ENCODE measurements around the gene PPP1R1B.

The PPP1R1B gene

GRCh38 chr17:39660397-39661385, 33.9 kb downstream of the PPP1R1B start:
- no peaks in the 10 kb centered on the region for H3K9me3 ChIP-seq (ENCODE audit: control insufficient read depth in 5 of 5, low read length in 5 of 5)
- peaks cover 0 to 70% (median 56%) of the 10 kb centered on the region in 5 donors for H3K36me3 ChIP-seq (ENCODE audit: control insufficient read depth in 5 of 5, insufficient read depth in 5 of 5, low read length in 5 of 5)
- H3K27me3 ChIP-seq (ENCODE audit: control insufficient read depth in 5 of 5, insufficient read depth in 4 of 5, low read length in 5 of 5): peaks cover 0 to 10% (median 3%) of the 10 kb centered on the region in 5 donors
- peaks cover 0 to 65% (median 24%) of the 10 kb centered on the region in 5 donors for H3K4me1 ChIP-seq (ENCODE audit: control insufficient read depth in 5 of 5, insufficient read depth in 5 of 5, low read length in 5 of 5)
- H3K4me3 ChIP-seq (ENCODE audit: low read depth in 1 of 5, low read length in 5 of 5): peak overlapping the region in 3 of 5 donors; percentile 27 to 40 (median 28)
- H3K9ac ChIP-seq (ENCODE audit: low read length in 5 of 5): peak overlapping the region in 2 of 5 donors; percentile 32 to 33
- no peak overlapping the region for H3K27ac ChIP-seq (ENCODE audit: low read depth, low read length)

DNA sequence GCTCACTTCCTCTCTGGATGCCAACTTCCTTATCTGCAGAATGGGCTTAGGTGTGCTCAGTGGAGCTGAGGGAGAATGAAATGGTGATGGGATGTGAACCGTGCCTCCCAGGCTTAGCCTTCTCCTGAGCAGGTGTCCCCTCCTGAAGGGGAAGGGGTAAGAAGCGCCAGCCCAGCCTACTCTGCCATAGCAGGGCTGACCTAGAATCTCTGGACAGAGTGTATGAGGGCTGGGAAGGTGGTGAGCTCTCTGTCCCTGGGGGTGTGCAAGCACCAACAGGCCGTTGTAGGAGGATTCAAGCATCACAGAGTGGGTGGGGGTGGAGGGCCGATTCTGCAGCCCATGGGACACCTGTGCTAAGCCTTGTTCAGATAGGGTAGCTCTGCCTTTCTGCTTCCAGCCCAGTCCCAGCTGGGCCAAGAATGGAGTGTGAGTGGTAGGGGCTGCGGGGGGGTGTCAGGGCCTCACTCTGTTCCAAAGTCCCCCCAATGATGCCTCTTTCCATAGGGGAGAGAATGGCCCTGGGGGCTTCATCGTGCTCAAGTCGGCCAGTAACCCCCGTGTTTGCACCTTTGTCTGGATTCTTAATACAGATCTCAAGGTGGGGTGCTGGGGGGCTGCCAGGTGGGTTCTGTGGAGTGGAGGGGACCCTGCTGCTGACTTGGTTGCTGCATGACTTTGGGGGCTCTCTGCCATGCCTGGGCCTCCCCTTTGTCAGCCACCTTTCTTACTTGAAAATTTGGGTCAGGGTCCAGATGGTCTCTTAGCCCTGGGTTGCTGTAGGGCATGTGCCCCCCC, 35.2 kb downstream of the PPP1R1B start:
- Histone ChIP-seq H3K27ac (ENCODE audit: low read depth, low read length) (no peak overlapping the region), H3K4me3 (ENCODE audit: low read depth in 1 of 5, low read length in 5 of 5) (peak overlapping the region in 1 of 5 donors; percentile 40), H3K27me3 (ENCODE audit: control insufficient read depth in 5 of 5, insufficient read depth in 4 of 5, low read length in 5 of 5) (peaks cover 7 to 20% (median 14%) of the 10 kb centered on the region in 5 donors), H3K36me3 (ENCODE audit: control insufficient read depth in 5 of 5, insufficient read depth in 5 of 5, low read length in 5 of 5) (peaks cover 0 to 59% (median 50%) of the 10 kb centered on the region in 5 donors), H3K9me3 (ENCODE audit: control insufficient read depth in 5 of 5, low read length in 5 of 5) (no peaks in the 10 kb centered on the region), H3K4me1 (ENCODE audit: control insufficient read depth in 5 of 5, insufficient read depth in 5 of 5, low read length in 5 of 5) (peaks cover 2 to 77% (median 30%) of the 10 kb centered on the region in 5 donors), H3K9ac (ENCODE audit: low read length in 5 of 5) (no peak overlapping the region)

GRCh38 chr17:39662551-39663339, 36.0 kb downstream of the PPP1R1B start:
- Histone ChIP-seq H3K9ac (ENCODE audit: low read length in 5 of 5) (no peak overlapping the region), H3K4me3 (ENCODE audit: low read depth in 1 of 5, low read length in 5 of 5) (no peak overlapping the region), H3K36me3 (ENCODE audit: control insufficient read depth in 5 of 5, insufficient read depth in 5 of 5, low read length in 5 of 5) (peaks cover 0 to 54% (median 47%) of the 10 kb centered on the region in 5 donors), H3K4me1 (ENCODE audit: control insufficient read depth in 5 of 5, insufficient read depth in 5 of 5, low read length in 5 of 5) (peaks cover 2 to 83% (median 36%) of the 10 kb centered on the region in 5 donors), H3K27ac (ENCODE audit: low read depth, low read length) (no peak overlapping the region), H3K9me3 (ENCODE audit: control insufficient read depth in 5 of 5, low read length in 5 of 5) (no peaks in the 10 kb centered on the region), H3K27me3 (ENCODE audit: control insufficient read depth in 5 of 5, insufficient read depth in 4 of 5, low read length in 5 of 5) (peaks cover 10 to 24% (median 21%) of the 10 kb centered on the region in 5 donors)

DNA sequence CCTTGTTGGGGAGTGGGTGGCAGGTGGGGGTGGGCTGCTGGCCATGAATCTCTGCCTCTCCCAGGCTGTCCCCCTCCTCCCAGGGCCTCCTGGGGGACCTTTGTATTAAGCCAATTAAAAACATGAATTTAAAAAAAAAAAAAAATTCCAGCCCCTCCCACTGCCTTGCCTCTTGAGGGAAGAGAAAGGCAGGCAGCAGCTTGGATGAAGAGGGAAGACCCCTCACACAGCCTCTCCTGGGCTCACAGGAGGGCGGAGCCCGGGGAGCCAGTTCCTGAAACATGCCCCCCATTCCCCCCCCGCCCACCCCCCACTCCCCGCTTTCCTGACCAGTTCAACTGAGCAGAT, 36.6 kb downstream of the PPP1R1B start:
- no peak overlapping the region for H3K4me3 ChIP-seq (ENCODE audit: low read depth in 1 of 5, low read length in 5 of 5)
- H3K4me1 ChIP-seq (ENCODE audit: control insufficient read depth in 5 of 5, insufficient read depth in 5 of 5, low read length in 5 of 5): peaks cover 2 to 80% (median 39%) of the 10 kb centered on the region in 5 donors
- no peaks in the 10 kb centered on the region for H3K9me3 ChIP-seq (ENCODE audit: control insufficient read depth in 5 of 5, low read length in 5 of 5)
- H3K27me3 ChIP-seq (ENCODE audit: control insufficient read depth in 5 of 5, insufficient read depth in 4 of 5, low read length in 5 of 5): peaks cover 10 to 24% (median 22%) of the 10 kb centered on the region in 5 donors
- H3K36me3 ChIP-seq (ENCODE audit: control insufficient read depth in 5 of 5, insufficient read depth in 5 of 5, low read length in 5 of 5): peaks cover 0 to 48% (median 45%) of the 10 kb centered on the region in 5 donors
- H3K27ac ChIP-seq (ENCODE audit: low read depth, low read length): no peak overlapping the region
- no peak overlapping the region for H3K9ac ChIP-seq (ENCODE audit: low read length in 5 of 5)

- Histone ChIP-seq H3K9ac (ENCODE audit: low read length in 5 of 5) (no peak overlapping the region), H3K27me3 (ENCODE audit: control insufficient read depth in 5 of 5, insufficient read depth in 4 of 5, low read length in 5 of 5) (peaks cover 13 to 28% (median 28%) of the 10 kb centered on the region in 5 donors), H3K4me3 (ENCODE audit: low read depth in 1 of 5, low read length in 5 of 5) (no peak overlapping the region), H3K9me3 (ENCODE audit: control insufficient read depth in 5 of 5, low read length in 5 of 5) (no peaks in the 10 kb centered on the region), H3K4me1 (ENCODE audit: control insufficient read depth in 5 of 5, insufficient read depth in 5 of 5, low read length in 5 of 5) (peaks cover 3 to 80% (median 44%) of the 10 kb centered on the region in 5 donors), H3K36me3 (ENCODE audit: control insufficient read depth in 5 of 5, insufficient read depth in 5 of 5, low read length in 5 of 5) (peaks cover 0 to 42% (median 39%) of the 10 kb centered on the region in 5 donors), H3K27ac (ENCODE audit: low read depth, low read length) (no peak overlapping the region)
Observed at GRCh38 chr17:39663688-39664580, 37.2 kb downstream of the PPP1R1B start.

- no peak within 1 kb of the TSS for H3K4me3 ChIP-seq (ENCODE audit: low read depth in 1 of 5, low read length in 5 of 5)
- no peaks in the 10 kb centered on the region for H3K9me3 ChIP-seq (ENCODE audit: control insufficient read depth in 5 of 5, low read length in 5 of 5)
- no peak within 1 kb of the TSS for H3K9ac ChIP-seq (ENCODE audit: low read length in 5 of 5)
- peaks cover 2 to 72% (median 39%) of the 10 kb centered on the region in 5 donors for H3K4me1 ChIP-seq (ENCODE audit: control insufficient read depth in 5 of 5, insufficient read depth in 5 of 5, low read length in 5 of 5)
- peaks cover 17 to 36% (median 34%) of the 10 kb centered on the region in 5 donors for H3K27me3 ChIP-seq (ENCODE audit: control insufficient read depth in 5 of 5, insufficient read depth in 4 of 5, low read length in 5 of 5)
- no peak within 1 kb of the TSS for H3K27ac ChIP-seq (ENCODE audit: low read depth, low read length)
- peaks cover 0 to 34% (median 32%) of the 10 kb centered on the region in 5 donors for H3K36me3 ChIP-seq (ENCODE audit: control insufficient read depth in 5 of 5, insufficient read depth in 5 of 5, low read length in 5 of 5)
Observed at GRCh38 chr17:39664581-39665561, 38.1 kb downstream of the PPP1R1B start, which contains the start of gene TCAP. TSS of gene TCAP (plus strand) at chr17:39665349. CDS start at chr17:39665360, 11 bp downstream.

DNA sequence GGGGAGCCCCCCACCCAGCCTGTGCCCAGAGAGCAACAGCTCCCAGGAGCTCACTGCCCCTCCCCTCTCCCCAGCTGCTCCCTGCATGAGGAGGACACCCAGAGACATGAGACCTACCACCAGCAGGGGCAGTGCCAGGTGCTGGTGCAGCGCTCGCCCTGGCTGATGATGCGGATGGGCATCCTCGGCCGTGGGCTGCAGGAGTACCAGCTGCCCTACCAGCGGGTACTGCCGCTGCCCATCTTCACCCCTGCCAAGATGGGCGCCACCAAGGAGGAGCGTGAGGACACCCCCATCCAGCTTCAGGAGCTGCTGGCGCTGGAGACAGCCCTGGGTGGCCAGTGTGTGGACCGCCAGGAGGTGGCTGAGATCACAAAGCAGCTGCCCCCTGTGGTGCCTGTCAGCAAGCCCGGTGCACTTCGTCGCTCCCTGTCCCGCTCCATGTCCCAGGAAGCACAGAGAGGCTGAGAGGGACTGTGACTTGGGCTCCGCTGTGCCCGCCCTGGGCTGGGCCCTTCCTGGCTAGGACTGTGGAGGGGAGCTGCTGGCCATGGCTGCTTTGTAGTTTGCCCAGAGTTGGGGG, 39.0 kb downstream of the PPP1R1B start:
- Histone ChIP-seq H3K27me3 (ENCODE audit: control insufficient read depth in 5 of 5, insufficient read depth in 4 of 5, low read length in 5 of 5) (peaks cover 24 to 45% (median 42%) of the 10 kb centered on the region in 5 donors), H3K9me3 (ENCODE audit: control insufficient read depth in 5 of 5, low read length in 5 of 5) (no peaks in the 10 kb centered on the region), H3K27ac (ENCODE audit: low read depth, low read length) (no peak overlapping the region), H3K4me3 (ENCODE audit: low read depth in 1 of 5, low read length in 5 of 5) (no peak overlapping the region), H3K4me1 (ENCODE audit: control insufficient read depth in 5 of 5, insufficient read depth in 5 of 5, low read length in 5 of 5) (peaks cover 2 to 63% (median 32%) of the 10 kb centered on the region in 5 donors), H3K36me3 (ENCODE audit: control insufficient read depth in 5 of 5, insufficient read depth in 5 of 5, low read length in 5 of 5) (peaks cover 0 to 25% (median 24%) of the 10 kb centered on the region in 5 donors), H3K9ac (ENCODE audit: low read length in 5 of 5) (no peak overlapping the region)

DNA sequence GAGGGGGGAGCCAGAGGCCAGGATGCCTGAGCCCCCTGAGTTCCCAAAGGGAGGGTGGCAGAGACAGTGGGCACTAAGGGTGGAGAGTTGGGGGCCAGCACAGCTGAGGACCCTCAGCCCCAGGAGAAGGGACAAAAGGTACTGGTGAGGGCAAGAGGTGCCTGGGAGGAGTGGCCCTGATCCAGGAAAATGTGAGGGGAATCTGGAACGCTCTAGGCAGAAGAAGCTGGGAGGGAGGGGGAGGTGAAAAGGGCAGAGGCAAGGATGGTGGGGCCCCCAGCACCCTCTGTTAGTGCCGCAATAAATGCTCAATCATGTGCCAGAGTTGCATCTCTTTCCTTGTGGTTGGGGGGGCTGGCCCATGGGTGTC, 39.5 kb downstream of the PPP1R1B start:
- no peak overlapping the region for H3K9ac ChIP-seq (ENCODE audit: low read length in 5 of 5)
- no peak overlapping the region for H3K4me3 ChIP-seq (ENCODE audit: low read depth in 1 of 5, low read length in 5 of 5)
- H3K27me3 ChIP-seq (ENCODE audit: control insufficient read depth in 5 of 5, insufficient read depth in 4 of 5, low read length in 5 of 5): peaks cover 29 to 49% (median 47%) of the 10 kb centered on the region in 5 donors
- no peaks in the 10 kb centered on the region for H3K9me3 ChIP-seq (ENCODE audit: control insufficient read depth in 5 of 5, low read length in 5 of 5)
- peaks cover 0 to 20% (median 19%) of the 10 kb centered on the region in 5 donors for H3K36me3 ChIP-seq (ENCODE audit: control insufficient read depth in 5 of 5, insufficient read depth in 5 of 5, low read length in 5 of 5)
- no peak overlapping the region for H3K27ac ChIP-seq (ENCODE audit: low read depth, low read length)
- peaks cover 2 to 58% (median 27%) of the 10 kb centered on the region in 5 donors for H3K4me1 ChIP-seq (ENCODE audit: control insufficient read depth in 5 of 5, insufficient read depth in 5 of 5, low read length in 5 of 5)

All from subcutaneous abdominal adipose tissue (tissue), 5 donors.